NT2/D1 (cell line): Measurements from ENCODE around the gene TRDMT1.

ENCODE experiments used
- SUZ12 ChIP-seq: IDR thresholded peaks from 2 replicates; pipeline ENCODE4 v1.6.1; 2011; ENCODE audit not compliant: insufficient read length, insufficient read depth; ENCODE audit errors: extremely low read depth
- YY1 ChIP-seq: IDR thresholded peaks from 2 replicates; pipeline ENCODE4 v1.6.1; 2011; ENCODE audit not compliant: insufficient read length, insufficient read depth
- ZNF274 ChIP-seq: IDR thresholded peaks from 2 replicates; pipeline ENCODE4 v1.6.1; 2011; ENCODE audit warnings: mild to moderate bottlenecking, low read depth, low read length

DNA sequence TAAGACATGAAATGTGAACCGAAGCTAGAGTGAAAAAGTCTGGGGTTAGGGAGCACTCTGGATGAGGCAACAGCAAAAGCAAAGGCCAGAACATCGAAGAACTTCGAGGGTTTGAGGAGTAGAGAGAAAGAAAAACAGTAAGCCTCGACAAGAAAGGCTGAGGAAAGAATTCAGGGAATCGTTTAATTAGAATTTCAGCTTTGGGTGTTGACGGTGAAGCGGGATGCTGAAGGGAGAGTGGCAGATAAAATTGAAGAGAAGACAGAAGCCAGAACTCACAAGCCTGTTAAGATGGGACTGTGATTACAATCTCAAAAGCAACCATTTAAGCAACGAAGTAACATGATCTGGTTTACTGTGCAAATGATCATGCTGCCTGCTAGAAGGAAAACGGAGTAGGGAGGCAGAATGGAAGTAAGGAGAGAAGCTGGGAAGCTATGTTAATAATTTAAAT lies 2.1 kb downstream of the TRDMT1 start:
- TF ChIP-seq YY1 (no peak), ZNF274 (no peak), SUZ12 (no peak)
